CD4-positive, CD25-positive, alpha-beta regulatory T cell (primary cell): ENCODE results near the gene SORCS2. TPM values are rescaled to one million over a fixed set of nuclear protein-coding genes. Genes with fewer than 3 reads are reported as not detected.
A peak's percentile ranks its signal among the peaks of the same experiment; 100 is the strongest.
"Not testable (repeated sequence)": the region's sequence is repeated elsewhere in the genome, so short reads cannot be mapped to it uniquely, and the experiment has no call there.

Experiments used
- ATAC-seq, 2 donors: fragments of 150-1000 bp; cut with Tn5 transposase; one replicate each; pipeline ENCODE4 v1.10.0; 2021; ENCODE audit warnings: low read depth in 2 of 2, moderate number of reproducible peaks in 2 of 2, moderate library complexity in 1 of 2
- DNase-seq, 3 donors: peaks; one replicate each; pipeline versions ENCODE4 v3.0.0 to v3.0.0-alpha.2; 2012 to 2022; ENCODE audit warnings: mixed read lengths in 1 of 3
- H3K27ac ChIP-seq: one replicate; pipeline ENCODE4 v1.7.0; 2013; ENCODE audit warnings: mild to moderate bottlenecking, low read length; ENCODE audit not compliant: insufficient read depth, poor library complexity, severe bottlenecking
- H3K27me3 ChIP-seq: one replicate; pipeline ENCODE4 v1.7.0; 2013; ENCODE audit warnings: low read length; ENCODE audit not compliant: control insufficient read depth, insufficient read depth
- H3K36me3 ChIP-seq: one replicate; pipeline ENCODE4 v1.7.0; 2013; ENCODE audit warnings: mild to moderate bottlenecking, low read length, moderate library complexity; ENCODE audit not compliant: control insufficient read depth, insufficient read depth
- H3K4me1 ChIP-seq: 2 replicates; pipeline ENCODE4 v1.7.0; 2013; ENCODE audit warnings: mild to moderate bottlenecking, low read length; ENCODE audit not compliant: insufficient read depth, control insufficient read depth, poor library complexity, severe bottlenecking
- H3K4me3 ChIP-seq: one replicate; pipeline ENCODE4 v1.7.0; 2013; ENCODE audit warnings: low read depth, mild to moderate bottlenecking, low read length, moderate library complexity
- H3K9me3 ChIP-seq, 2 experiments: 1 replicate in 1 of 2; 2 replicates in 1 of 2; pipeline ENCODE4 v1.7.0; 2013; ENCODE audit warnings: low read length in 2 of 2, mild to moderate bottlenecking in 1 of 2, moderate library complexity in 1 of 2; ENCODE audit not compliant: control insufficient read depth in 2 of 2
- H3K27ac Mint-ChIP-seq, 3 donors: one replicate each; pipeline ENCODE4 v1.8.0; 2020 to 2022; ENCODE audit warnings: mild to moderate bottlenecking in 3 of 3, mixed read lengths in 3 of 3, moderate library complexity in 2 of 3
- H3K27me3 Mint-ChIP-seq: one replicate; pipeline ENCODE4 v1.8.0; 2022; ENCODE audit warnings: mild to moderate bottlenecking, mixed read lengths
- H3K36me3 Mint-ChIP-seq: one replicate; pipeline ENCODE4 v1.8.0; 2020; ENCODE audit warnings: mixed read lengths
- H3K4me1 Mint-ChIP-seq, 4 donors: one replicate each; pipeline ENCODE4 v1.8.0; 2020 to 2022; ENCODE audit warnings: mixed read lengths in 4 of 4, mild to moderate bottlenecking in 1 of 4
- H3K4me3 Mint-ChIP-seq, 4 donors: one replicate each; pipeline ENCODE4 v1.8.0; 2020 to 2022; ENCODE audit warnings: mild to moderate bottlenecking in 4 of 4, mixed read lengths in 4 of 4, moderate library complexity in 3 of 4
- H3K9me3 Mint-ChIP-seq, 7 donors: one replicate each; pipeline ENCODE4 v1.8.0; 2020 to 2022; ENCODE audit warnings: mixed read lengths in 7 of 7, mild to moderate bottlenecking in 3 of 7, moderate library complexity in 2 of 7
- polyA plus RNA-seq, 4 donors: library from polyadenylated mRNA; unstranded; fragments of 300-500 nt; fragmentation: Illumina TruSeq; gene quantifications; one replicate each; pipeline ENCODE4 v1.2.3, GENCODE V29; 2021
- total RNA-seq: library from RNA; stranded (reverse); gene quantifications from one replicate; pipeline ENCODE4 v1.2.3, GENCODE V29; 2022

The SORCS2 gene
- total and polyA plus RNA-seq, 5 donors from 2014 or later, result not detected

GRCh38 chr4:7573576-7574091 is 381.3 kb downstream of the SORCS2 start:
- Mint-ChIP-seq H3K4me1 (no peaks in the 10 kb centered on the region), H3K9me3 (peaks cover 5 to 33% (median 11%) of the 10 kb centered on the region in 7 donors), H3K36me3 (peaks cover 4% of the 10 kb centered on the region), H3K4me3 (no peak overlapping the region), H3K27ac (no peak overlapping the region), H3K27me3 (peaks cover 4% of the 10 kb centered on the region)
- ATAC-seq, result no peak
- Histone ChIP-seq H3K27ac (no peak overlapping the region), H3K36me3 (no peaks in the 10 kb centered on the region), H3K4me3 (no peak overlapping the region), H3K9me3 (peaks cover 21 to 30% of the 10 kb centered on the region in 2 experiments), H3K27me3 (no peaks in the 10 kb centered on the region), H3K4me1 (no peaks in the 10 kb centered on the region)
- DNase-seq, result no peak

- no peaks in the 10 kb centered on the region for H3K4me1 ChIP-seq
- Mint-ChIP-seq H3K27me3 (peaks cover 4% of the 10 kb centered on the region), H3K9me3 (peaks cover 5 to 39% (median 15%) of the 10 kb centered on the region in 7 donors), H3K4me1 (no peaks in the 10 kb centered on the region), H3K36me3 (peaks cover 4% of the 10 kb centered on the region), H3K4me3 (no peak overlapping the region), H3K27ac (no peak overlapping the region)
- no peaks in the 10 kb centered on the region for H3K27me3 ChIP-seq
- H3K27ac ChIP-seq, result no peak overlapping the region
- H3K4me3 ChIP-seq, result no peak overlapping the region
- DNase-seq (no peak), ATAC-seq (no peak)
- H3K9me3 ChIP-seq, result peaks cover 26 to 37% of the 10 kb centered on the region in 2 experiments
- no peaks in the 10 kb centered on the region for H3K36me3 ChIP-seq
Observed at GRCh38 chr4:7574287-7575014, 382.1 kb downstream of the SORCS2 start.

- H3K4me1 Mint-ChIP-seq, result no peaks in the 10 kb centered on the region
- ATAC-seq (no peak), DNase-seq (no peak)
- peaks cover 4% of the 10 kb centered on the region for H3K27me3 Mint-ChIP-seq
- no peaks in the 10 kb centered on the region for H3K36me3 ChIP-seq
- H3K9me3 Mint-ChIP-seq, result peaks cover 5 to 44% (median 15%) of the 10 kb centered on the region in 7 donors
- H3K27ac Mint-ChIP-seq, result peak overlapping the region in 1 of 3 donors; percentile 38
- no peaks in the 10 kb centered on the region for H3K27me3 ChIP-seq
- H3K9me3 ChIP-seq, result peaks cover 28 to 40% of the 10 kb centered on the region in 2 experiments
- H3K4me3 ChIP-seq, result no peak overlapping the region
- H3K27ac ChIP-seq, result no peak overlapping the region
- peaks cover 4% of the 10 kb centered on the region for H3K36me3 Mint-ChIP-seq
- H3K4me3 Mint-ChIP-seq, result no peak overlapping the region
- H3K4me1 ChIP-seq, result no peaks in the 10 kb centered on the region
Observed at GRCh38 chr4:7575426-7575825, 383.1 kb downstream of the SORCS2 start.

GRCh38 chr4:7577361-7578039 is 385.2 kb downstream of the SORCS2 start:
- H3K27me3 Mint-ChIP-seq, H3K4me1 ChIP-seq, DNase-seq, H3K4me1 Mint-ChIP-seq, ATAC-seq, H3K4me3 ChIP-seq, H3K36me3 ChIP-seq, H3K4me3 Mint-ChIP-seq, H3K36me3 Mint-ChIP-seq, H3K27ac Mint-ChIP-seq, H3K27ac ChIP-seq, H3K27me3 ChIP-seq: not testable (repeated sequence)
- H3K9me3 ChIP-seq, result peaks cover 28 to 40% of the 10 kb centered on the region in 2 experiments
- peaks cover 5 to 47% (median 17%) of the 10 kb centered on the region in 7 donors for H3K9me3 Mint-ChIP-seq

- Mint-ChIP-seq H3K4me3 (no peak overlapping the region), H3K36me3 (peaks cover 4% of the 10 kb centered on the region), H3K27me3 (no peaks in the 10 kb centered on the region), H3K9me3 (peaks cover 2 to 39% (median 9%) of the 10 kb centered on the region in 7 donors), H3K27ac (no peak overlapping the region), H3K4me1 (peaks cover 0 to 8% (median 0%) of the 10 kb centered on the region in 4 donors)
- DNase-seq (no peak), ATAC-seq (no peak)
- H3K9me3 ChIP-seq, result peaks cover 27 to 31% of the 10 kb centered on the region in 2 experiments
- no peak overlapping the region for H3K4me3 ChIP-seq
- H3K27me3 ChIP-seq, result no peaks in the 10 kb centered on the region
- H3K36me3 ChIP-seq, result no peaks in the 10 kb centered on the region
- H3K27ac ChIP-seq, result no peak overlapping the region
- no peaks in the 10 kb centered on the region for H3K4me1 ChIP-seq
Observed at GRCh38 chr4:7581477-7581876, 389.1 kb downstream of the SORCS2 start.

GRCh38 chr4:7582313-7583097 is 390.2 kb downstream of the SORCS2 start:
- Histone ChIP-seq H3K27ac (no peak overlapping the region), H3K4me3 (no peak overlapping the region), H3K4me1 (no peaks in the 10 kb centered on the region), H3K27me3 (no peaks in the 10 kb centered on the region), H3K9me3 (peaks cover 18 to 21% of the 10 kb centered on the region in 2 experiments), H3K36me3 (no peaks in the 10 kb centered on the region)
- Mint-ChIP-seq H3K4me3 (no peak overlapping the region), H3K27me3 (no peaks in the 10 kb centered on the region), H3K4me1 (peaks cover 0 to 8% (median 0%) of the 10 kb centered on the region in 4 donors), H3K36me3 (peaks cover 4% of the 10 kb centered on the region), H3K9me3 (peaks cover 0 to 33% (median 9%) of the 10 kb centered on the region in 7 donors), H3K27ac (no peak overlapping the region)
- ATAC-seq (no peak), DNase-seq (no peak)

GRCh38 chr4:7584098-7584497 is 391.8 kb downstream of the SORCS2 start:
- DNase-seq (no peak), ATAC-seq (no peak)
- Histone ChIP-seq H3K36me3 (no peaks in the 10 kb centered on the region), H3K27me3 (no peaks in the 10 kb centered on the region), H3K4me1 (no peaks in the 10 kb centered on the region), H3K9me3 (peaks cover 3 to 5% of the 10 kb centered on the region in 2 experiments), H3K27ac (no peak overlapping the region), H3K4me3 (no peak overlapping the region)
- Mint-ChIP-seq H3K27ac (no peak overlapping the region), H3K4me3 (no peak overlapping the region), H3K27me3 (no peaks in the 10 kb centered on the region), H3K36me3 (no peaks in the 10 kb centered on the region), H3K4me1 (peaks cover 0 to 8% (median 0%) of the 10 kb centered on the region in 4 donors), H3K9me3 (peaks cover 0 to 18% (median 9%) of the 10 kb centered on the region in 7 donors)
